Posterior cingulate gyrus (tissue), 11 donors: ENCODE measurements around the gene TMTC2.
"Not testable (repeated sequence)": the region's sequence is repeated elsewhere in the genome, so short reads cannot be mapped to it uniquely, and the experiment has no call there.

ENCODE experiments used
- DNase-seq, 10 donors: peaks; one replicate each; pipeline versions ENCODE4 v3.0.0 to v3.0.0-alpha.2; 2020 to 2021; ENCODE audit warnings: mixed read lengths in 3 of 10
- intact Hi-C: fragments of 100-400 bp; cut with DNase I; formaldehyde crosslinking; loops from one replicate; pipeline ENCODE4 v1.15.1; 2023

TMTC2 gene

DNA sequence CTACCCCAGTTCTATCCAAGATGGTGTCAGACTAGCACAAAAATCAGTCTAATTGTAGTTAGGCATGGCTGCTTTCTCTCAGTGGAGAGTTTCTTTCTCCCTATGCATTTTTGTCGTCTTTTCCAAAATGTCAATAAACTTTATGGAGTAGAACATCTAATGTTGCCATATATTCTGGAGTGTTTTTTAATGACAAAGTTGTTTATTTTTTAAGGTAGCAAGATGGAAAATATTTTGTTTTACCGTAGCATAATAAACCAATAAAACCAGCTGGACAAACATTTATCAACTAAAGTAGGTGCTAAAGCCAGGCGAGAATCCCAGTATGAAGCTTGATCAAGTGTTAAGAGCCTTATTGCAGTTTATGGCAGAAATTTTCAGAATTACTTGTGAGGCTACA is 146.3 kb downstream of the TMTC2 start:
- intact Hi-C loops: no loop called here

DNA sequence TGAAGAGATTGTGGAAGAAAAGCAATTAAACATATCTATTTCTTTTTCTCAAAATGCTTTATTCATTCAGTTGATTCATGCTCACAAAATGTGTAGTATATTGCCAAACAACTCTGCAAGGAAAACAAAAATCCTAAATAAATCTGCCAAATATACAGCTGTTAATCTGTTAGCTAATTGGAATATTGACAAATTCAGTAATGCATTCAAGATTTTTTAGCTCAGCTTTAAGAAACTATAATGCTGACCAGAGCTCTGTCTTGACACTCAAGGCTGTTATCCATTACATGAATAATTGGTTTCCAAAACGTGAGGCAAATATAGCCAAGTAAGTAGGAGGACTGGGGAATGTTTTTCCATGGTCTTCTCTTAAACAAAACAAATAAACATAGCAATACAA is 146.8 kb downstream of the TMTC2 start:
- DNase-seq: no peak
- intact Hi-C loops: no loop called here

More for the DNA sequence above, 146.3 kb downstream of the TMTC2 start:
- DNase-seq: no peak

DNA sequence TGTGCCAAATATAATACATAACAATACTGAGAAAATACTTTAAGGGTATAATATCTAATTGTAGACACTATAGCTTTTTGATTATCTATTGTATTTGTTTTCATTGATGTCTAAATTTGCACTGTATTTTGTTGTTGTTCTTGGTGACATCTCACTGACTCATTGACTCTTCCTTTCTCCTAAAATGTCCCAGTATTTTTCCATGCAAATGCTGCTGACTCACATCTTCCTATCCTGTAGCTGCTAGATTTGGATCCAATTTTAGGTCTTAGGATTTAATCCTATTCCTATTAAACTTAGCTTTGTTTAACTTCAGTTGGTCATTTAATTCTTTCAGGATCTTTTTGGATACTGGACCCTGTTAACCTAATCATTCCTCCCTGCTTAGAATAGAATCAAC is 148.5 kb downstream of the TMTC2 start:
- intact Hi-C loops: loop anchor here (5.0 kb wide), 1 partner anchor 148 kb away; the partner anchor contains the start of gene TMTC2

DNA sequence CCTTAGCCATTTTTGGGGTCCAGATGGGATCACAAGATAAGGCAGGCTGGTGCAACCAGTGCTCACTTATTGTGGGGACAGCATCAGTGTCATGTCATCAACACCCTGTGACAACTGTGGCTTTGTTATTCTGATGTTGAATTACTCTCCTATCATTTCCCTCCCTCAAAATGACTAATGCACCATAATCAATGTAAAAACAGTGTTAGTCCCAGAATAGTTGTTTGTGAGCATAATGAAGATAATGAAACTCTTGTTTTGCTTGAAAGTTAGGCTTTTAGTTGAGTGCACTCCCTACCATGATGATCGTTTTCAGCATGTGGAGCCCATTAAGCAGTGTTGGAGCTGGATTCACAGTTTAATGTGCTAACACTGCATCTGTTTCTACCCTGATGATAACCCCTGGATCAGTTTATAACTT is 151.4 kb downstream of the TMTC2 start:
- intact Hi-C loops: loop anchor here (5.0 kb wide), 1 partner anchor 151 kb away; the partner anchor contains the start of gene TMTC2
- DNase-seq: peak in 4 of 10 donors; percentile 26 to 85 (median 36)

More for the DNA sequence above, 148.5 kb downstream of the TMTC2 start:
- no peak for DNase-seq

DNA sequence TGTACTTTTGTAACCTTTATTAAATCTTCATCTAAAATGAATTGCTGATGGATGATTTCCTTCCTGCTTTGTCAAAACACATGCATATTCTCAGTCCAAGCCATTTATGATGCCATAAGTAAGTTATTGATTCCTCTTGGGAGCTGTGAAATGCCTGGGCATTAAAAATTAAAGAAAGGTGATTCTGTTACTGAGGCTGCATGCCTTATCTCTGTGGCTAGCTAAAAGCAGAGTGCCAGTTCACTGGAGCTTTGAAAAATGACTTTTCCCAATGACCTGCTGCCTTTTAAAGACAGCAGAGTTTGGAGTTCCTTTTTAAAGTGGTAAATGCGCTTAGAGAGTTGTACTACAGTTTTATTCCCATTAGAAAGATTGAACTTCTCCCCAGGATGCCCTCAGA is 152.1 kb downstream of the TMTC2 start:
- intact Hi-C loops: loop anchor here (5.0 kb wide), 1 partner anchor 152 kb away; the partner anchor contains the start of gene TMTC2
- no peak for DNase-seq

DNA sequence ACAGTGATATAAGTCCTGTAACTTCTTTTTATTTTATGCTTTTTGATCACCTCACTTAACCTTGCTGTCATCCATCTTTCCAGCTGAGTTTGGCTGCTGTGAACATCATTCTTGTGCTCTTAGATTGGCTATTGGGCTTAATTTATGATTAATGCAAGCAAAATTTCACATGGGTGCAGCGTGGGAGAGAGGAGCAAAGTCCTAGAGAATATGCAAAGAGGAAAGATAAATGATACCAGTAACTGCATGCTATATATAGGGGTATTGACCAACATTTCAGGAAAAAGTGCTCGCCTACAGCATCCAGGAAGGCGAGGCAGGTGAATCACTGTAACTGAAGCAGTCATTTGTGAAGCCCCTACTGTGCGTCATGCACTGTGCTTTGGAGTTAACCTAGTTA is 153.1 kb downstream of the TMTC2 start:
- DNase-seq: no peak
- intact Hi-C loops: loop anchor here (5.0 kb wide), 1 partner anchor 152 kb away; the partner anchor contains the start of gene TMTC2

DNA sequence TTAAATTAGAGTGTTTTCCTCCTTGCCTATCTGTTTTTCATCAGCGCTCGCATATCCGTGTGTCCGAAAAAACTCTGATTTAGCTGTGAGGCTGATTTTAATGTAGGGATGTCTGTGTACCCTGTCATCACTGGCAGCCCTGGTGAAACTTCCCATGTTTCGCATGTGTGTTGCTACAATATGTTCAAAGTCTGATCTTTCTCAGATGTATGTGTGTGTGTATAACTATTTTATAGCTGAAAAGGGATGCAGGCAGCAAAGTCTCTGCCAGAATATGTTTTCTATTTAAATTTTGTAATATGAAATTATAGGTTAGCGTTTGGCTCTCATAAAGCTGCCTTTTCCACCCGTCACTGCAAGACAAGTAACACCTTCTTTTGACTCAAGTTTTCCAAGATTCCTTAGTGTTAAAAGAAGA is 154.8 kb downstream of the TMTC2 start:
- intact Hi-C loops: no loop called here
- no peak for DNase-seq

DNA sequence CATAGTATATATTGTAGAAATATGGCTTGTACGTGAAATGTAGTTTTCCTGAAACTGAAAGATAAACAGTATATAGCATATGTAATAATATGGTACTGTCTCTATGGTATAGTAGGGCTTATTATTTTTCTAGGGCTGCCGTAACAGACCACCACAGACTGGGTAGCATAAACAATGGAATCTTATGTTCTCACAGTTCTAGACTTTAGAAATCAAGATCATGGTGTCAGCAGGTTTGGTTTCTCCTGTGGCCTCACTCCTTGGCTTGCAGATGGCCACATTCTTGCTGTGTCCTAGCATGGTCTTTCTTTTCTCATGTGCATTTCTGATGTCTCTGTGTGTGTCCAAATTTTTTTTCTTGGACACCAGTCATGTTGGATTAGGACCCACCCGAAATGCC is 155.8 kb downstream of the TMTC2 start:
- no peak for DNase-seq

DNA sequence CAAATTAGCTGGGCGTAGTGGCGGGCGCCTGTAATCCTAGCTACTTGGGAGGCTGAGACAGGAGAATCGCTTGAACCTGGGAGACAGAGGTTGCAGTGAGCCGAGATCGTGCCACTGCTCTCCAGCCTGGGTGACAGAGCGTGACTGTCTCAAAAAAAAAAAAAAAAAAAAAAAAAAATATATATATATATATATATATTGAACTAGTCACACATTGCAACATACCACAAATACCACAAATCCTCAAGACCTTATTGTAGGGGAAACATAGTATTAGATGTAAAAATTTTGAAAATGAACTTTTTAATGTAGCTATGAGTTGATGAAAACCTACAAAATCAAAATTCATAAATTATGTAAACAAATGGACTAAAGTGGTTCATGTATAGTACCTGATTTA is 158.4 kb downstream of the TMTC2 start:
- intact Hi-C loops, DNase-seq: not testable (repeated sequence)

More for the DNA sequence above, 155.8 kb downstream of the TMTC2 start:
- intact Hi-C loops: no loop called here

DNA sequence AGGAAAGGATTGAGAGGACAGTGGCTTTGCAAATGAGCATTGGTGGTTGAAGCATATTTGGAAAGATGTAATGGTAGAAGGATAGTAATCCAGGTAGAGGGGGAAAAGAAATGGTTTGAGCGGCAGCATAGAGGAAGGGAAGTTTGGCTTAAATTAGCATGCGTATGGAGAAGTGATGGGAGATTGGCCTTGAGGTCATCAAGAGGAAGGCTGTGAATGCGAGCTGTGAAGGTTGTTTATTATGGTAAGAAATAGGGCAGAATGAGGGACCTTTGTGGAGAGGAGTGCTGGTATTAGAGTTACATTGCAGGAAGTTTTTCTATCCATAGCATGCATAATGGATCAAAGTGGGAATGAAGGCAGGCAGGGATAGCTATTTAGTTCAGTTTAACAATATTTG is 162.1 kb downstream of the TMTC2 start:
- no peak for DNase-seq
- intact Hi-C loops: no loop called here

DNA sequence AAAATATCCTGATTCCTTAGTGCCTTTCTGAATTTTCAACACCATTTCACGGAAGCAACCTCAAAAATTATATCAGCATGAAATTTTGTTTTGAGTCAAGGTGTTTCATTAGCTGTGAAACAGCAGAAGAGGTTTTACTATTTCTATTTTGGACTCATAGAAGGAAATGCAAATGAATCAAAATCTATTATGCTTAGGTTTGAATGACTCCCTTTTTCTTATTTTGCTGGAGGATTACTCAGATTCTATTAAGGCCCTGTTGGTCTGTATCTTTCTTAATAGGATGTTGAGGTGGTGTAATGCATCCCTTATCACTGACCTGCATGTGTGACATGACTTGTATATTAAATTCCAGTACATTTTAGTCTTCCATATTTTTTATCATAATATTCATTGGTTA is 165.8 kb downstream of the TMTC2 start:
- no peak for DNase-seq
- intact Hi-C loops: no loop called here

DNA sequence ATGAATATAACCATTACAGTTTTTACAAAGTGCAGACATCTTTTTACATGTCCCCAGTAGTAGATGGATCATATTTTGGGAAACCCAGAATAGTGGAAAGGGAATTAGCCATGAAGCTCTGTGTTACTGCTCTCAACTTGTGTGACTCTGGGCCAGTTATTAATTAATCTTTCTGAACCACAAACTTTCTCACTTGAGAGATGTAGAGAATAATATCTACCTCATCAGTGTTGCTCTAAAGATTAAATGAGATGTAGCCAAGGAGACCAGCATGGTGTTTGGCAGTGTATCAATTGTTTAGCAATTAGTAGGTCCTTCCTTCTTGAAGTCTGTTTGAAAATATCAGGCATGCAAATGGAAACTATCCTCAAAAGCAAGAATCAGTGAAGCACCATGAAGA is 169.2 kb downstream of the TMTC2 start:
- intact Hi-C loops: no loop called here

DNA sequence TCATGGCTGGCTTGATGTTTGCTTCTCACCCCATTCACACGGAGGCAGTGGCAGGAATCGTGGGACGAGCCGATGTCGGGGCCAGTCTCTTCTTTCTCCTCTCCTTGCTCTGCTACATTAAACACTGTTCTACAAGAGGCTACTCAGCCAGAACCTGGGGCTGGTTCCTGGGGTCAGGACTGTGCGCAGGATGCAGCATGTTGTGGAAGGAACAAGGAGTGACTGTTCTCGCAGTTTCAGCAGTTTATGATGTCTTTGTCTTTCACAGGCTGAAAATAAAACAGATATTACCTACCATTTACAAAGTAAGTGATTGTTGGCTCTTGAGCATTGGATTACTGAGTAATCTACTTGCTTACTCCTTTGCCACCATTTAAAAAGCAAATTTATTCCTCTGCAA is 170.6 kb downstream of the TMTC2 start:
- DNase-seq: no peak
- intact Hi-C loops: no loop called here

More for the DNA sequence above, 169.2 kb downstream of the TMTC2 start:
- DNase-seq: no peak

DNA sequence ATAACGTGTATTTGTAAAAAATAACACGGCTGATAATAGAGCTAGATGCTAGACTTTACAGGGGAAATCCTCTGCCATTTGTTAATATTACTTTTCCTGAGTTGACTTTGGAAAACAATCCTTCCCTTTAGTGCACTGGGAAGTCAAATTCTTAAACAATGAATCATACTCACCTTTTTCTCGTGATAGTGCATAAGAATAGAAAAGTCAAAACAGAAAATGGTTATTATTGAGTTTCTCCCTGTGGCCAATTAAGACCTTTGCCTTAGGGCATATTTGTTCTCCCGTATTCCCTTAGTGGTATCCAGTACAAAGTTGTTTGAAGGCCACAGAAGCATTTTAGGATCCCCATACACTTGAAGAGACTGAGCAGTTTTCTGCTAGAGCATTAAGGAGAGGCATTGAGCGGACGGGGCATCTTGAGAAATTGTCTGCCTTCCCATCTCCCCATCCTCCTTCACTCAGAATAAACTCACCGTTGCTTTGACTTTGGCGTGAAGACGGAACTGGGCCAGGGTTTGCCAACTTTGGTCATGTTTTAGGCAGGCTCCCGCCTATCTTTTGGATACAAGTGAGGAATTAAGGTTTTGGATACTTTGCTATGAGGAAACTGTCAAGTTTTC is 171.3 kb downstream of the TMTC2 start:
- DNase-seq: no peak
- intact Hi-C loops: no loop called here

DNA sequence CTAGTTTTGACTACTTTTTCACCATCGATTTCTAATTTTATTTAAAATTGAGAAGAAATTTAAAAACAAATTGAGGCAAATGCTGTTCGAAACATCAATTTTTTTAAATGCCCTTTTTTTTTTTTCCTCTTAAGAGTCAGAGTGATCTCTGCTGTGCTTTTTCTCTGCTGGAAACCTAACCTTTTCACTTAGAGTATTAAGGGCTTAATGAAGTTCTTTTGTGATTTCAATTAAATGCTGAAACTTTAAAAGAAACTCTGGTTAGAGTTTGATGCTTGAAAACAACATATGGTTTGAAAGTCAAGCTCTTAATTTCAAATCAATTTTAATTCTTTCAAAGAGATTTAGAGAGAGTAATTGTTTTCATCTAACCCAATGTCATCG is 171.8 kb downstream of the TMTC2 start:
- DNase-seq: no peak
- intact Hi-C loops: no loop called here

DNA sequence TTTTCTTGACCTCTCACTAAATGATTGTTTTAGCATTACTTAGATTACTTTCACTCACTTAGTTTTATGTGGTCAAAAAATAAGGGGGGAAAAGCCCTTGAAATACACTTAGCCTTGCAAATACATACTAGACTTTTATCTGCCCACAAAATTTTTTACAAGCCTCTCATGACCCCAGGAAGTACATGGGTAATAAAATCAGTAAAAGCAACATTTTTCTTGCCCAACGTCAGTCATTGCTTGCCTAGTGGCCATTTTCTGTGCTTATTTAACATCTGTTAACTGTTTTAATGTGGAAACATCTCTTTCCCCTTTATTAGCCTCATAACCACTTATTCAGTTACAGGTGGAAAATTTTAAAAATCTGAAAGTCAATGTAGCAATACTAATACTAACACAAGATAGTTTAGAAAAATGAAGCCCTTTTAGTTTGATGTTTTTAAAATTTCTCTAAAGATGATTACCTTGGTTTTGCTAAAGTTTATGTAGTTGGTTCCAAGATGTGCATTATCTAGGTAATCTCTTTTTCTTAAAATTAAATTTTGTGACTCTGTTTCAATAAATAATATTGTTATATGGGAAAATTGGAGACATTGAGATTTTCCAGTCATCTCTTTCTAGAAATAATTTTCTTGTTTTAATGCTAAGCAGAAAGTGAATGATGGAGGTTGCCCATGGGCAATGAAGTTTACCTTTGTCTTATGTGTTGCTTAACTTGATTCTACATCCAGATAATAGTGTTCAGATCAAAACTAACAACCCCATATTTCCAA is 175.5 kb downstream of the TMTC2 start:
- DNase-seq: no peak

DNA sequence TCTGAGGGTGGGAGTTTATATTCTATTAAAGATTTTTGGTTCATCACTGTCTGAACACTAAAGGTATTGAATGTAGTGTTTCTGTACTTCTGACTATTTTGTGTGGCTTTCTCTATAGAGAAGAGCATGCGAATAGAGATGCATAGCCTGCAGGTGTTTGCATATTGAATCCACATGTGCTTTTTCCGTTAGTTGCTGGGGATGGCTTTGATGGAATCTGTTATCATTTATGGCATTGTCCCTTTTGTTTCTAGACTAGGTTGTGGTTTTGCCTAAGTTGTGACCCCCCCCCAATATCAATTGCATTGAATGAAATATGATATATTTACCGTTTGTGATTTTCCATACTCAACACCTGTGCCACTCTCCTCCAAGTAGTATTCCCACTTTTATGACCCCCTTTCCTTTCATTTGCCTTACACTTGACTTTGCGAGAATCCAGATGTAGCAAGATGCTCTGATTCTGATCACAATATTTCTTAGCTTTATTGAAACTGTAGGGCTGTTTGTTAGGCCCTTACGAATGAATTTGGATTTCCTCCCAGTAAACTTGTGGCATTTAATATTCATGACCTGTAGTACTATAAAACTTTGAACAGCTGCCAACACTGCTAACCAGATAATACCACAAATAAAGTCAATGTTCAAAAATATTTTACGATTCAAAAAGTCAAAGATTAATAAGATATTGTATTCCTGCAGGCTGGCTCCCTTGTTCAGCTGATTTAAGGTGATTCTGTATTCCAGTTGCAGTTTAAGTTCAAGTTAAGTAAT is 176.4 kb downstream of the TMTC2 start:
- intact Hi-C loops: no loop called here
- no peak for DNase-seq

More for the DNA sequence above, 175.5 kb downstream of the TMTC2 start:
- intact Hi-C loops: no loop called here

DNA sequence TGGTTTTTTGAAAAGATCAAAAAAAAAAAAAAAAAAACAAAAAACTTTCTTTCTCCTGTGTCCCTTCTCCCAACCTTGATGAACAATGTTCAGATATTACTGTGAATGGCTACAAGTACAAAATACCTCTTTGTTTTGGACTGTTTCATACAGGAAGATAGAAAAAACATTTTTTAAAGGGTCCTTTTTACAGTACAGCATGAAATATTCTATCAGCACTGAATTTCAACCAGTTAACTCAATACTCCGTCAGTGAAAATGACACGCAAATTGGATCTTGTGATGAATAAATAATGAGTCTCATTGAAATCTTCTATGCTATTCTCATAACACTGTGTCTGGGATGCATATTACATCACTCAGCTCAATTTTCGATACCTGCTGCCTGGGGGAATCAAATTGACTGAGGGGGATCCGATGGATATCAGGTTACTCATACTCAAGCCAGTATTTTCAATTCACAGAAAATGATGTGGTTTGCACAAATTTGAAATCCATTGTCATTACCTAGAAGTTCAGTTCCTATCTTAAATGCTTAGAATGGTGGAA is 179.6 kb downstream of the TMTC2 start:
- DNase-seq: no peak
- intact Hi-C loops: no loop called here

DNA sequence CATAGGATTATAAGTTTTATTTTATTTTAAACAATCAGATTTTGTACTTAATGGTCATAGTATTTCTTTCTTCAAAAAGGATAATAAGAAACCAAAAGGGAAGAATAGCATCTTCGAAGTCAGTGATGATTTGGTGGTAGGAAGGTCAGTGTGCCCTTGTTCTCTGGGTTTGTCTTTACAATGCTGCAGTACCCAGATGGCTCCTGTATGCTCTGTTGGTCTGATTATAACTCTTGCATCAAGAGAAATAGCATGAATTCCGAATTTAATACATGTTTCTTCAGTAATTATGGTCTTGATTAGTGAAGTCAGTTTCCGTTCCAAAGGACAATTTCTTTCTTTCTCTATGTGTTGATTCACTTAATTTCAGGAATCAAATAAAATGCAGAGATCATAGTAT is 180.2 kb downstream of the TMTC2 start:
- DNase-seq: no peak
- intact Hi-C loops: no loop called here

DNA sequence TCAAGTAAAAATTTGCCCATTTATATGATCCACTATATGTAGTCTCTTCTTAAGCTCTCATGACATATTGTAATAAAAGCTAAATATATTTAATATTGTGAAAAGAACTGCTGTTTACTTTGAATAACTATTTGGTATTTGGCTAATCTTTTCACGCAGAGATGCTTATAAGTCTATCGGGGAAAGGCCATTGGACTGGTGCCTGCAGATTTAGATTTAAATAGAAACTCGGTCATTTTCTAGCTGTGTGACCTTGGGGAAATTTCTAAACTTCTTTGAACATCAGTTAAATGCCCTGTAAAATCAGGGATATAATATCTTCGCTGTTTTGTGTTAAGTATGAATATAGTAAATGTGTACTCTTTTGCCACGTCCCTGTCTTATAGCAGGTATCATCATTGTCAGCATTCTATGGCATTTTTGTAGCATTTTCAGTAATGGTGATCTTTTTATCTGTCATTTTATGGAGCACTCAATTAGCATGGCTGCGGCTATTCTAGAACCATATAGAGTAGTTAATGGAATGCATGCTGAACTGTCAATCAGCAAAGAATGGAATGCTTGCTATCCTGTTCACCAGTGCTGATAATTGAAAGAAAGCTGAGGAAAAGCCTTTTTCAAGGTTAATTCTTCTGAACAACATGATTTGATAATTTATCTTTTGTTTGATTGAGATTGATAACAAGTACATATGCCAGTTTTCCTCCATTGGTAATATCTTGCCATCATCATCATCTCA is 181.2 kb downstream of the TMTC2 start:
- intact Hi-C loops: no loop called here

More for the DNA sequence above, 181.2 kb downstream of the TMTC2 start:
- no peak for DNase-seq
